Amniotic epithelial cell (primary cell): ENCODE data around the gene DDX6.

ENCODE experiments used
- DNase-seq: peaks from one replicate; pipeline ENCODE4 v3.0.0-alpha.2; 2010; ENCODE audit warnings: low read depth

The DDX6 gene

GRCh38 chr11:118703563-118704106 is 87.3 kb downstream of the DDX6 start:
- no peak for DNase-seq

- no peak for DNase-seq
Observed at GRCh38 chr11:118699506-118700220, 91.3 kb downstream of the DDX6 start.
